ENCODE results near the gene HDAC4.

The HDAC4 gene

DNA sequence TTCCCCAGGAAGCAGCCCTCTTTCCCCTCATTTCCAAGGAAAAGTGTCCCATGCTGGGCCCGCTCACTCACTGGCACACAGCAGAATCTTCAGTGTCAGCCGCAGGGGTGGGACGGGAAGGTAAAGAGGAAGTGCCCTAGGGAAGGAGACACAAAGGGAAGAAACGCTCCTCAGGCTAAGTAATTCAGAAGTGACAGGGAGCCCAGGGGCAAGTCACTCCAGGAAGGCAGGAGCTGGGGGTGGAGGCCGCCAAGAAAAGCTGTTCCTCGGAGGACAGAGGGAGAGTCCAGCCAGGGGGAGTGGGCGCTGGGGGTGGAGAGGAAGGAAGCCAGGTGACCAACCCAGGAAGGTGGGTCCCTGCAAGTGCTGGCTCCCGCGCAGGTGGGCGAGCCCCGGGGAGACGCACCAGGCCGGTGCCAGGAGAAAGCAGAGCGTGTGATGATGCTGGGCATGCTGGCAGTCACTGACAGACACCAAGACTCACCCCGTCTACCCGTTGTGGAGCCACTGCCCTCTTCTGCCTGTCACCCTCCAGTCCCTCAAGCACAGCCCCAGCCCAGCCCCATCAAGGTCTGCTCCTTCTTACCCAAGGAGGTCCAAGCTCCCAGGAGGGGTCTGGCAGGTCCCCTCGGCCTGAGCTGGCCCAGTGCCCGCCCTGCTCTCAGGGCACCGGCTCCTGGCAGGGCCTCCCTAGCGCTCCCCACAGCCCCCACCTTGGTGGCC is 21.7 kb downstream of the HDAC4 start:
- H3K27ac ChIP-seq (ENCODE audit: low read depth, low read length): no peak overlapping the region
- no CpG with 5 or more reads among the region's 20 CpGs for WGBS (ENCODE audit: extremely low coverage, insufficient coverage, insufficient read length)
- H3K4me1 ChIP-seq (ENCODE audit: control insufficient read depth in 1 of 2, insufficient read depth in 2 of 2, low read length in 2 of 2): peaks cover 3 to 7% of the 10 kb centered on the region in 2 experiments
- H2BK12ac ChIP-seq (ENCODE audit: low read length): no peak overlapping the region
- no peak overlapping the region for H4K12ac ChIP-seq (ENCODE audit: low read depth, low read length)
- no peak overlapping the region for H3K23ac ChIP-seq (ENCODE audit: low read length)
- no peak overlapping the region for H2BK120ac ChIP-seq (ENCODE audit: insufficient read depth, low read length, poor library complexity)
- no peak overlapping the region for H3K9ac ChIP-seq (ENCODE audit: low read length)
- no peak overlapping the region for H4K8ac ChIP-seq (ENCODE audit: low read depth, low read length)
- H3K18ac ChIP-seq (ENCODE audit: low read length): no peak overlapping the region
- H2AK5ac ChIP-seq (ENCODE audit: low read length): no peak overlapping the region
- H3K79me1 ChIP-seq (ENCODE audit: low read length): no peaks in the 10 kb centered on the region
- H3K27me3 ChIP-seq (ENCODE audit: insufficient read depth, low read length): no peaks in the 10 kb centered on the region
- no peak overlapping the region for H3K4me2 ChIP-seq (ENCODE audit: low read length)
- no peak overlapping the region for H4K91ac ChIP-seq (ENCODE audit: low read depth, low read length)
- H2AFZ ChIP-seq (ENCODE audit: insufficient read depth, low read length, poor library complexity): no peak overlapping the region
- H3K9me3 ChIP-seq (ENCODE audit: insufficient read depth, low read depth, low read length): peaks cover 1% of the 10 kb centered on the region
- no peaks in the 10 kb centered on the region for H3K79me2 ChIP-seq (ENCODE audit: control insufficient read depth, insufficient read depth, low read length, poor library complexity)
- no peaks in the 10 kb centered on the region for H3K36me3 ChIP-seq (ENCODE audit: control insufficient read depth in 1 of 2, insufficient read depth in 2 of 2, low read length in 2 of 2)
- no peak overlapping the region for H2BK5ac ChIP-seq (ENCODE audit: low read depth, low read length, poor library complexity)
- H3K4ac ChIP-seq (ENCODE audit: low read depth, low read length): no peak overlapping the region
- no peak overlapping the region for H3K14ac ChIP-seq (ENCODE audit: low read length)
- no peak overlapping the region for H3K4me3 ChIP-seq (ENCODE audit: low read depth, low read length)
- DNase-seq: no peak

DNA sequence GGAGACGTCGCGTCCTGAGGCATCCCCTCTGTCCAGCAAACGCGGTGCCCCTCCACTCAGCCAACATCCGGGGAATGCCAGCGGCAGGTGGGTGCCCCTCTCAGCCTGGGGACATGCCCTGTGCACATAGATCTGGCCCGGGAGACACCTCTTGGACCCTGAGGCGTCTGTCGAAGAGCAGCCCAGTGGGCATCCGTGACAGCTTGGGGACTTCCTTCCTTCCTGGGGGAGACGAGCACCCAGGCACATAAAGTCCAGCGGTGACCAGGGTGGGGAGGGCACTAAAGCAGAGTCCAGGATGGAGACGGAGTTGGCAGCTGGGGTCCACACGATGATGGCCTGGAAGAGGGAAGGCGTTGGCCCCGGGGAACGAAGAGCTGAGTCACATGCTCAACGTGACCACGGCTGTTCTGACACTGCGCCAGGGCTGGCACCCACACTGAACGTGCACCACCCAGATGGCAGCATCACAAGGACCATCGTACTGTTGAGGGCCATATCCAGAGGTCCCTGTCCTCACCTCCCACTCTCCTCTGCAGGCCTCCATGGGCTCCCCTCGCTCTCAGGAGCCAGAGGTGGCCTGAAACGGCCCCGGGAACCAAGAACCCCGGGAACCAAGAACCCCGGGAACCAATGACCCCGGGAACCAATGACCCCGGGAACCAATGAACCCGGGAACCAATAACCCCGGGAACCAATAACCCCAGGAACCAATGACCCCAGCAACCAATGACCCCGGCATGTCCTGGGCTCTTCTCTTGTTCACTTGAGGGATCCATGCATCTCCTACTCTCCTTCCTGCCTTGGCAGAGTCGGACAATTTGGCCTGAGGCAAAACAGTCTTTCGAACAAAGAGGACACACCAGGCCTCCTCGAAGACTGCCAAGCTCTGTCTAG is 22.6 kb downstream of the HDAC4 start:
- Histone ChIP-seq H2BK5ac (ENCODE audit: low read depth, low read length, poor library complexity) (no peak overlapping the region), H3K18ac (ENCODE audit: low read length) (no peak overlapping the region), H2BK12ac (ENCODE audit: low read length) (no peak overlapping the region), H3K4me1 (ENCODE audit: control insufficient read depth in 1 of 2, insufficient read depth in 2 of 2, low read length in 2 of 2) (peaks cover 3 to 7% of the 10 kb centered on the region in 2 experiments), H3K27me3 (ENCODE audit: insufficient read depth, low read length) (no peaks in the 10 kb centered on the region), H3K36me3 (ENCODE audit: control insufficient read depth in 1 of 2, insufficient read depth in 2 of 2, low read length in 2 of 2) (no peaks in the 10 kb centered on the region), H3K14ac (ENCODE audit: low read length) (no peak overlapping the region), H3K27ac (ENCODE audit: low read depth, low read length) (no peak overlapping the region), H2BK120ac (ENCODE audit: insufficient read depth, low read length, poor library complexity) (no peak overlapping the region), H4K8ac (ENCODE audit: low read depth, low read length) (no peak overlapping the region), H4K12ac (ENCODE audit: low read depth, low read length) (no peak overlapping the region), H3K79me1 (ENCODE audit: low read length) (no peaks in the 10 kb centered on the region), H2AK5ac (ENCODE audit: low read length) (no peak overlapping the region), H3K4ac (ENCODE audit: low read depth, low read length) (no peak overlapping the region), H3K23ac (ENCODE audit: low read length) (no peak overlapping the region), H4K91ac (ENCODE audit: low read depth, low read length) (no peak overlapping the region), H3K4me2 (ENCODE audit: low read length) (no peak overlapping the region), H3K4me3 (ENCODE audit: low read depth, low read length) (no peak overlapping the region), H3K9ac (ENCODE audit: low read length) (no peak overlapping the region), H3K9me3 (ENCODE audit: insufficient read depth, low read depth, low read length) (peaks cover 1% of the 10 kb centered on the region), H2AFZ (ENCODE audit: insufficient read depth, low read length, poor library complexity) (no peak overlapping the region), H3K79me2 (ENCODE audit: control insufficient read depth, insufficient read depth, low read length, poor library complexity) (no peaks in the 10 kb centered on the region)
- WGBS (ENCODE audit: extremely low coverage, insufficient coverage, insufficient read length): no CpG with 5 or more reads among the region's 36 CpGs
- DNase-seq: no peak

DNA sequence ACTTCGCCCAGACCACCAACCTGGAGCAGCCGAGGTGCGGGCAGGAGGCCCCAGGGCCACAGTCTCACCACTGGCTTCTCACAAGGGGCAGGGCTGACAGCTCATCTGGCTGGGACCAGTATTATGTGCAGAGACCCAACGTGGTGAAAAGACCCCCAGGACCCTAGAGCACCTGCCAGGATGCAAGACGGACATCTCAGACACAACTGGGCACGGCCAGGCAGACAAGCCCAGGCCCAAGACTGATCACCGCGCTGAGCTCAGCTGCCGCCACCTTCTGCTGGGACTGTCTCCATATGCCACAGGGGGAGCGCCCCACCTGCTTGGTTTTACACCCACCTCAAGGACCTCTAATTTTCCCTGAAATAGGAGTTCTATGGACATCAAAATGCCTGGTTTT is 23.2 kb downstream of the HDAC4 start:
- Histone ChIP-seq H3K79me2 (ENCODE audit: control insufficient read depth, insufficient read depth, low read length, poor library complexity) (no peaks in the 10 kb centered on the region), H4K12ac (ENCODE audit: low read depth, low read length) (no peak overlapping the region), H3K4ac (ENCODE audit: low read depth, low read length) (no peak overlapping the region), H3K27me3 (ENCODE audit: insufficient read depth, low read length) (no peaks in the 10 kb centered on the region), H3K4me2 (ENCODE audit: low read length) (no peak overlapping the region), H4K8ac (ENCODE audit: low read depth, low read length) (no peak overlapping the region), H4K91ac (ENCODE audit: low read depth, low read length) (no peak overlapping the region), H3K4me1 (ENCODE audit: control insufficient read depth in 1 of 2, insufficient read depth in 2 of 2, low read length in 2 of 2) (peaks cover 3 to 7% of the 10 kb centered on the region in 2 experiments), H3K9ac (ENCODE audit: low read length) (no peak overlapping the region), H3K27ac (ENCODE audit: low read depth, low read length) (no peak overlapping the region), H3K79me1 (ENCODE audit: low read length) (no peaks in the 10 kb centered on the region), H2AK5ac (ENCODE audit: low read length) (no peak overlapping the region), H2BK5ac (ENCODE audit: low read depth, low read length, poor library complexity) (no peak overlapping the region), H2AFZ (ENCODE audit: insufficient read depth, low read length, poor library complexity) (no peak overlapping the region), H2BK12ac (ENCODE audit: low read length) (no peak overlapping the region), H3K9me3 (ENCODE audit: insufficient read depth, low read depth, low read length) (peaks cover 1% of the 10 kb centered on the region), H3K14ac (ENCODE audit: low read length) (no peak overlapping the region), H2BK120ac (ENCODE audit: insufficient read depth, low read length, poor library complexity) (no peak overlapping the region), H3K18ac (ENCODE audit: low read length) (no peak overlapping the region), H3K4me3 (ENCODE audit: low read depth, low read length) (no peak overlapping the region), H3K36me3 (ENCODE audit: control insufficient read depth in 1 of 2, insufficient read depth in 2 of 2, low read length in 2 of 2) (no peaks in the 10 kb centered on the region), H3K23ac (ENCODE audit: low read length) (no peak overlapping the region)
- WGBS (ENCODE audit: extremely low coverage, insufficient coverage, insufficient read length): no CpG with 5 or more reads among the region's 10 CpGs
- no peak for DNase-seq

DNA sequence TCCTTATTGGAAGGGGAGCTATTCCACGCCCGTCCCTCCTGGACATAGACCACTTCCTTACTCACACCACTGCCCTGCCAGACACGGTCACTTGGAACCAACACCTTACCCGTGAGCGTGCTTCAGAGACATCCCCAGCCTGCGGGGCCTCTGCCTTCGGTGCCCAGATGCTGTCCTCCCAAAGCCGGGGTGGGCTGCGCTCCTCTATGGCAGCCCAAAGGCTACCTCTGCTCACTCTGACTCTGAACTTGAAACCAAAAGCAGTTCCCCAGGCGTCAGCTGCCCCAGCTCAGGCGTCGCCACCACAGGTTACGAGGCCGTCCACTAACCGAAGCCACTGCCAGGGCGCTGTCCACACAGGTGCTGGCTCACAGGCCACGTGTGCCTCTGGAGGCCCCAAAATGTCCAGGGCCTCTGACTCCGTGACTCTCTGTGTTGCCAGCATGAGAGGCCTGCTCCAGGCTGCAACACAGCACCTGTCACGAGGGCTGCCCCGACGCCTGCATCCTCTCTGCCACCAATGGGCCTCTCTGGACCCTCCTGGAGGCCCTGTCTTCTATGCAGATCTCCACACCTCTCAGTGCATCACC is 23.8 kb downstream of the HDAC4 start:
- H3K23ac ChIP-seq (ENCODE audit: low read length): no peak overlapping the region
- no peaks in the 10 kb centered on the region for H3K79me1 ChIP-seq (ENCODE audit: low read length)
- H3K18ac ChIP-seq (ENCODE audit: low read length): no peak overlapping the region
- no peak overlapping the region for H2AFZ ChIP-seq (ENCODE audit: insufficient read depth, low read length, poor library complexity)
- peaks cover 3 to 7% of the 10 kb centered on the region in 2 experiments for H3K4me1 ChIP-seq (ENCODE audit: control insufficient read depth in 1 of 2, insufficient read depth in 2 of 2, low read length in 2 of 2)
- no peak overlapping the region for H4K91ac ChIP-seq (ENCODE audit: low read depth, low read length)
- H3K36me3 ChIP-seq (ENCODE audit: control insufficient read depth in 1 of 2, insufficient read depth in 2 of 2, low read length in 2 of 2): no peaks in the 10 kb centered on the region
- H3K27ac ChIP-seq (ENCODE audit: low read depth, low read length): no peak overlapping the region
- no peak overlapping the region for H2BK12ac ChIP-seq (ENCODE audit: low read length)
- no peak overlapping the region for H3K4me3 ChIP-seq (ENCODE audit: low read depth, low read length)
- no peak overlapping the region for H4K12ac ChIP-seq (ENCODE audit: low read depth, low read length)
- H3K79me2 ChIP-seq (ENCODE audit: control insufficient read depth, insufficient read depth, low read length, poor library complexity): no peaks in the 10 kb centered on the region
- H4K8ac ChIP-seq (ENCODE audit: low read depth, low read length): no peak overlapping the region
- H3K14ac ChIP-seq (ENCODE audit: low read length): no peak overlapping the region
- no peaks in the 10 kb centered on the region for H3K27me3 ChIP-seq (ENCODE audit: insufficient read depth, low read length)
- no peak for DNase-seq
- H2AK5ac ChIP-seq (ENCODE audit: low read length): no peak overlapping the region
- H3K9ac ChIP-seq (ENCODE audit: low read length): no peak overlapping the region
- H3K9me3 ChIP-seq (ENCODE audit: insufficient read depth, low read depth, low read length): peaks cover 1% of the 10 kb centered on the region
- no peak overlapping the region for H3K4ac ChIP-seq (ENCODE audit: low read depth, low read length)
- H2BK5ac ChIP-seq (ENCODE audit: low read depth, low read length, poor library complexity): no peak overlapping the region
- WGBS (ENCODE audit: extremely low coverage, insufficient coverage, insufficient read length): no CpG with 5 or more reads among the region's 21 CpGs
- H3K4me2 ChIP-seq (ENCODE audit: low read length): no peak overlapping the region
- no peak overlapping the region for H2BK120ac ChIP-seq (ENCODE audit: insufficient read depth, low read length, poor library complexity)
